ENCODE measurements around the gene PRPF18.

PRPF18 gene

DNA sequence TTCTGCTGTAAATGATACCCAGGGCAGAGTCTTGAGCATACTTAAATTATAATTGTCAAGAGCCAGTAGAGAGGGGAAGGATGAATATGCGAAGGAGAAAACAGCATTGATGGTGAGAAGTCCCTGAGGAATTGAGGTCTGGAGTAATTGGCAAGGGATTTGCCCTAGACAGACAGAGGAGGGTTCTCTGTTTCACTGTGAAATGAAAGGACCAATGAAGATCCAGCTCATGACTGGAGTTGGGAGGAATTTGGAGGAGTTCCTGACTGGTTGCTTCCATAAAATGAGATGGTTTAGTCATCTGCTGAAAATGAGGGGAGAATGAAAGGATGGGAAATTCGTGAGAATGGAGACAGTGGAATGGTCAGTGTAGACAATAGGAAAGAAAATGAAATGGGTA is 6.8 kb downstream of the PRPF18 start:
- H2AFZ ChIP-seq (ENCODE audit: low read depth, low read length) = no peak overlapping the region
- DNase-seq = no peak
- peaks cover 9% of the 10 kb centered on the region; the same call in 1 of the 2 replicates for H4K20me1 ChIP-seq (ENCODE audit: insufficient read depth, low read length)
- H3K27ac ChIP-seq (ENCODE audit: low read length) = no peak overlapping the region
- TF ChIP-seq EZH2 (IDR thresholded peaks at IDR 0.05; ENCODE audit: borderline replicate concordance, low read depth, low read length, severe bottlenecking) = no peak
- TF ChIP-seq, protein P1, sequence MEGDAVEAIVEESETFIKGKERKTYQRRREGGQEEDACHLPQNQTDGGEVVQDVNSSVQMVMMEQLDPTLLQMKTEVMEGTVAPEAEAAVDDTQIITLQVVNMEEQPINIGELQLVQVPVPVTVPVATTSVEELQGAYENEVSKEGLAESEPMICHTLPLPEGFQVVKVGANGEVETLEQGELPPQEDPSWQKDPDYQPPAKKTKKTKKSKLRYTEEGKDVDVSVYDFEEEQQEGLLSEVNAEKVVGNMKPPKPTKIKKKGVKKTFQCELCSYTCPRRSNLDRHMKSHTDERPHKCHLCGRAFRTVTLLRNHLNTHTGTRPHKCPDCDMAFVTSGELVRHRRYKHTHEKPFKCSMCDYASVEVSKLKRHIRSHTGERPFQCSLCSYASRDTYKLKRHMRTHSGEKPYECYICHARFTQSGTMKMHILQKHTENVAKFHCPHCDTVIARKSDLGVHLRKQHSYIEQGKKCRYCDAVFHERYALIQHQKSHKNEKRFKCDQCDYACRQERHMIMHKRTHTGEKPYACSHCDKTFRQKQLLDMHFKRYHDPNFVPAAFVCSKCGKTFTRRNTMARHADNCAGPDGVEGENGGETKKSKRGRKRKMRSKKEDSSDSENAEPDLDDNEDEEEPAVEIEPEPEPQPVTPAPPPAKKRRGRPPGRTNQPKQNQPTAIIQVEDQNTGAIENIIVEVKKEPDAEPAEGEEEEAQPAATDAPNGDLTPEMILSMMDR (IDR thresholded peaks at IDR 0.05; ENCODE audit: borderline replicate concordance, extremely low read depth, low read length, poor library complexity, severe bottlenecking) = no peak
- no peak overlapping the region for H3K9ac ChIP-seq (ENCODE audit: low read depth, low read length)
- ATAC-seq (ENCODE audit: insufficient read depth, low read depth) = no peak
- H3K9me3 ChIP-seq (ENCODE audit: insufficient read depth, low read length, severe bottlenecking) = no peaks in the 10 kb centered on the region
- no peak overlapping the region for H3K4me3 ChIP-seq (ENCODE audit: low read depth in 1 of 2, low read length in 2 of 2)
- H3K27me3 ChIP-seq (ENCODE audit: insufficient read depth, low read length, poor library complexity) = no peaks in the 10 kb centered on the region
- no peak overlapping the region for H3K4me2 ChIP-seq (ENCODE audit: insufficient read depth, low read length)
- peaks cover 58% of the 10 kb centered on the region for H3K79me2 ChIP-seq (ENCODE audit: insufficient read depth, low read length)
- H3K36me3 ChIP-seq (ENCODE audit: insufficient read depth, low read length) = peaks cover 19% of the 10 kb centered on the region
- peaks cover 12% of the 10 kb centered on the region for H3K4me1 ChIP-seq (ENCODE audit: insufficient read depth, low read length)

DNA sequence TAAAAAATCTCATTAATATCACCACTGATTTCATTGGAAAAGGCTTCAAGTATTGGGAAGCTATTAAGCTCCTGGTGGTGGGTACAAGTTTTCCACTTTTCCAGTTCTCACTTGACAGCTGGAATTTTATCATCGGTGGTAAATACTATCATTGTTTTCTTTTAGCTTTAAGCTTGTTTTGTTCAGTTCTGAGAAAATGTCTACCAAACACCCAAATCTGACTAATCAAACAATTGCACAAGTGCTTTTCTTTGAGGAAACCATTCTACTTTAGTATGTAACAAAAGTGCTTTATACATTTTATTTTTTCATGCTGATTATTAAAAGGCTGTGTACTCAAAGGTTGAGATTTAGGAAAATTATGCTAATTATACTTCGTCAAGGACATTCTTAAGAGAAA is 7.9 kb downstream of the PRPF18 start:
- ATAC-seq (ENCODE audit: insufficient read depth, low read depth) (no peak), DNase-seq (no peak)
- no peak for TF ChIP-seq EZH2 (IDR thresholded peaks at IDR 0.05; ENCODE audit: borderline replicate concordance, low read depth, low read length, severe bottlenecking)
- TF ChIP-seq, protein P1 (IDR thresholded peaks at IDR 0.05; ENCODE audit: borderline replicate concordance, extremely low read depth, low read length, poor library complexity, severe bottlenecking) = no peak
- Histone ChIP-seq H3K36me3 (ENCODE audit: insufficient read depth, low read length) (peaks cover 19% of the 10 kb centered on the region), H3K27ac (ENCODE audit: low read length) (no peak overlapping the region), H3K9ac (ENCODE audit: low read depth, low read length) (no peak overlapping the region), H2AFZ (ENCODE audit: low read depth, low read length) (no peak overlapping the region), H3K4me1 (ENCODE audit: insufficient read depth, low read length) (peaks cover 2% of the 10 kb centered on the region; the same call in 1 of the 2 replicates), H3K4me2 (ENCODE audit: insufficient read depth, low read length) (no peak overlapping the region), H3K4me3 (ENCODE audit: low read depth in 1 of 2, low read length in 2 of 2) (no peak overlapping the region), H3K27me3 (ENCODE audit: insufficient read depth, low read length, poor library complexity) (no peaks in the 10 kb centered on the region), H3K79me2 (ENCODE audit: insufficient read depth, low read length) (peaks cover 47% of the 10 kb centered on the region), H4K20me1 (ENCODE audit: insufficient read depth, low read length) (peaks cover 9% of the 10 kb centered on the region; the same call in 1 of the 2 replicates), H3K9me3 (ENCODE audit: insufficient read depth, low read length, severe bottlenecking) (no peaks in the 10 kb centered on the region)

DNA sequence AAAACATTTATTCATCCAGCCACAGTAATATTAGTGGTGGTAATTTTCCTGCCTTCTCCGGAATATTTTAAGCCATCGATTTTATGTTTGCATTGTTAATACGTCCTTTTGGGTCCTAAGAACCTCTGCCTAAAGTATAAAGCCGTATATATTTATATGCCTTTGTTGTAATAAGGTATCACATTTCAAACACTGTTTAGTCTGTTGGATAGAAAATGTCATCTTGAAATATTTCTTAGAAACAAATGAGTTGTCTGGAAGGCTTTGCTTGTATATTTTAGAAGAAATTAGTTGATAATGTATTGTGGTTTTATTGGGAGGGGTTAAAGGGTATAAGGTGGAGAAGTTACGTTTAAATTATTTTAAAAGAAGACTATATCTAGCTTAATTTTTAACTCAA is 11.1 kb downstream of the PRPF18 start:
- TF ChIP-seq, protein P1 (IDR thresholded peaks at IDR 0.05; ENCODE audit: borderline replicate concordance, extremely low read depth, low read length, poor library complexity, severe bottlenecking) = no peak
- TF ChIP-seq EZH2 (IDR thresholded peaks at IDR 0.05; ENCODE audit: borderline replicate concordance, low read depth, low read length, severe bottlenecking) = no peak
- peaks cover 25% of the 10 kb centered on the region; the same call in 1 of the 2 replicates for H3K36me3 ChIP-seq (ENCODE audit: insufficient read depth, low read length)

More for the DNA sequence above, 11.1 kb downstream of the PRPF18 start:
- no peaks in the 10 kb centered on the region for H3K27me3 ChIP-seq (ENCODE audit: insufficient read depth, low read length, poor library complexity)
- H4K20me1 ChIP-seq (ENCODE audit: insufficient read depth, low read length) = peaks cover 6% of the 10 kb centered on the region; the same call in 1 of the 2 replicates
- no peak overlapping the region for H3K9ac ChIP-seq (ENCODE audit: low read depth, low read length)
- H3K27ac ChIP-seq (ENCODE audit: low read length) = no peak overlapping the region
- peaks cover 20% of the 10 kb centered on the region for H3K79me2 ChIP-seq (ENCODE audit: insufficient read depth, low read length)
- no peak overlapping the region for H3K4me2 ChIP-seq (ENCODE audit: insufficient read depth, low read length)
- H3K4me3 ChIP-seq (ENCODE audit: low read depth in 1 of 2, low read length in 2 of 2) = no peak overlapping the region
- no peaks in the 10 kb centered on the region for H3K9me3 ChIP-seq (ENCODE audit: insufficient read depth, low read length, severe bottlenecking)
- DNase-seq (no peak), ATAC-seq (ENCODE audit: insufficient read depth, low read depth) (no peak)
- no peaks in the 10 kb centered on the region for H3K4me1 ChIP-seq (ENCODE audit: insufficient read depth, low read length)
- no peak overlapping the region for H2AFZ ChIP-seq (ENCODE audit: low read depth, low read length)

Data from DND-41 (cell line).